Smooth muscle cell (in vitro differentiated cells): ENCODE data around the gene DCAF12. TPM values are rescaled to one million over a fixed set of nuclear protein-coding genes. Genes with fewer than 3 reads are reported as not detected.

Source experiments
- DNase-seq: peaks from one replicate; lab custom pipeline; 2025; ENCODE audit not compliant: unreplicated experiment; lab: John Stamatoyannopoulos, UW
- H2AFZ ChIP-seq: fragments of 200-600 bp; sonication (generic); 2 replicates; pipeline ENCODE4 v1.6.0; 2016; ENCODE audit warnings: antibody characterized with exemption, low read depth, mild to moderate bottlenecking
- H3F3A ChIP-seq: fragments of 200-600 bp; sonication (generic); 2 replicates; pipeline ENCODE4 v1.6.0; 2017; ENCODE audit warnings: antibody characterized with exemption, low read depth
- H3K27ac ChIP-seq: fragments of 200-600 bp; sonication (generic); 2 replicates; pipeline ENCODE4 v1.5.1; 2016; ENCODE audit warnings: low read depth, mild to moderate bottlenecking
- H3K27me3 ChIP-seq: fragments of 200-600 bp; sonication (generic); 2 replicates; pipeline ENCODE4 v1.6.1; 2016; ENCODE audit warnings: low read depth, mild to moderate bottlenecking
- H3K36me3 ChIP-seq: fragments of 200-600 bp; sonication (generic); 2 replicates; pipeline ENCODE4 v1.5.1; 2016; ENCODE audit warnings: low read depth
- H3K4me1 ChIP-seq: fragments of 200-600 bp; sonication (generic); 2 replicates; pipeline ENCODE4 v1.5.1; 2016; ENCODE audit warnings: low read depth
- H3K4me2 ChIP-seq: fragments of 200-600 bp; sonication (generic); 2 replicates; pipeline ENCODE4 v1.6.0; 2016; ENCODE audit warnings: mild to moderate bottlenecking
- H3K4me3 ChIP-seq: fragments of 200-600 bp; sonication (generic); 2 replicates; pipeline ENCODE4 v1.5.1; 2016; ENCODE audit warnings: mild to moderate bottlenecking
- H3K79me2 ChIP-seq: fragments of 200-600 bp; sonication (generic); 2 replicates; pipeline ENCODE4 v1.6.0; 2016; ENCODE audit warnings: low read depth, mild to moderate bottlenecking
- H3K9ac ChIP-seq: fragments of 200-600 bp; sonication (generic); 2 replicates; pipeline ENCODE4 v1.6.0; 2016; ENCODE audit warnings: low read depth
- H3K9me3 ChIP-seq: fragments of 200-600 bp; sonication (generic); replicated peaks from 2 replicates; pipeline ENCODE4 v1.5.1; 2016; ENCODE audit warnings: low read depth
- H4K20me1 ChIP-seq: fragments of 200-600 bp; sonication (generic); 2 replicates; pipeline ENCODE4 v1.6.0; 2016; ENCODE audit warnings: low read depth
- WGBS: methylation state at CpG from one replicate; pipeline ENCODE4 v1.1.7; 2016; ENCODE audit warnings: low lambda C conversion rate; 5-methylcytosine and 5-hydroxymethylcytosine counted together
- polyA plus RNA-seq: library from polyadenylated mRNA; unstranded; fragments of >200 nt; fragmentation: Nextera tagmentation; extraction: Ambion mirVana; gene quantifications from 2 replicates; pipeline ENCODE4 v1.2.1, GENCODE V29; 2016
- total RNA-seq: library from RNA; depleted of rRNA; stranded (reverse); fragments of >200 nt; gene quantifications from 2 replicates; pipeline ENCODE4 v1.2.3, GENCODE V29; 2014
- TF ChIP-seq, protein P1 (sequence below): fragments of 200-600 bp; sonication (generic); IDR thresholded peaks from 2 replicates; pipeline ENCODE4 v1.5.1; 2017; ENCODE audit warnings: borderline replicate concordance, mild to moderate bottlenecking, antibody characterized with exemption; ENCODE audit not compliant: insufficient read depth, poor library complexity, severe bottlenecking

The DCAF12 gene
- total and polyA plus RNA-seq, 2 experiments from 2014 or later, result 16.1 to 23.4 TPM

DNA sequence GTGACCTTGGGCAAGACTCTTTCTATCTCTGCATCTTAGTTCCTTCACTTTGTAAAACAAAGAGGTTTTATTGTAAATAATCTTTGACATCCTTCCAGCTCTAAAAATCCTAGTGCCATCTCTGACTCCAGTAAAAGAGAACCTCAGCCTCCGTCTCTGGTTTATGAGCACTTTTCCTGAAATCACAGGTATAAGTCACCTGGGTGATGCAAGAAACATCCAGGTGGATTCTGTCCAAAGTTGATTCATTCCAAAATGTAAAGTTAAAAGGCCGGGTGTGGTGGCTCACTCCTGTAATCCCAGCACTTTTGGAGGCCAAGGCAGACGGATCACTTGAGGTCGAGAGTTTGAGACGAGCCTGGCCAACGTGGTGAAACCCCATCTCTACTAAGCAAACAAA lies 56.7 kb downstream of the DCAF12 start:
- no peak overlapping the region for H3K27ac ChIP-seq
- no peaks in the 10 kb centered on the region for H3K79me2 ChIP-seq
- H3K36me3 ChIP-seq, result no peaks in the 10 kb centered on the region
- H3K9me3 ChIP-seq, result no peaks in the 10 kb centered on the region
- no peak overlapping the region for H3K4me2 ChIP-seq
- H3K9ac ChIP-seq, result no peak overlapping the region
- no peak overlapping the region for H3K4me3 ChIP-seq
- H3K4me1 ChIP-seq, result peaks cover 6% of the 10 kb centered on the region
- H3K27me3 ChIP-seq, result no peaks in the 10 kb centered on the region
- H2AFZ ChIP-seq, result no peak overlapping the region
- no peaks in the 10 kb centered on the region for H4K20me1 ChIP-seq
- TF ChIP-seq, protein P1, sequence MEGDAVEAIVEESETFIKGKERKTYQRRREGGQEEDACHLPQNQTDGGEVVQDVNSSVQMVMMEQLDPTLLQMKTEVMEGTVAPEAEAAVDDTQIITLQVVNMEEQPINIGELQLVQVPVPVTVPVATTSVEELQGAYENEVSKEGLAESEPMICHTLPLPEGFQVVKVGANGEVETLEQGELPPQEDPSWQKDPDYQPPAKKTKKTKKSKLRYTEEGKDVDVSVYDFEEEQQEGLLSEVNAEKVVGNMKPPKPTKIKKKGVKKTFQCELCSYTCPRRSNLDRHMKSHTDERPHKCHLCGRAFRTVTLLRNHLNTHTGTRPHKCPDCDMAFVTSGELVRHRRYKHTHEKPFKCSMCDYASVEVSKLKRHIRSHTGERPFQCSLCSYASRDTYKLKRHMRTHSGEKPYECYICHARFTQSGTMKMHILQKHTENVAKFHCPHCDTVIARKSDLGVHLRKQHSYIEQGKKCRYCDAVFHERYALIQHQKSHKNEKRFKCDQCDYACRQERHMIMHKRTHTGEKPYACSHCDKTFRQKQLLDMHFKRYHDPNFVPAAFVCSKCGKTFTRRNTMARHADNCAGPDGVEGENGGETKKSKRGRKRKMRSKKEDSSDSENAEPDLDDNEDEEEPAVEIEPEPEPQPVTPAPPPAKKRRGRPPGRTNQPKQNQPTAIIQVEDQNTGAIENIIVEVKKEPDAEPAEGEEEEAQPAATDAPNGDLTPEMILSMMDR, result no peak
- DNase-seq, result no peak
- 89% methylated on average over 6 of the region's 6 CpGs for WGBS
- H3F3A ChIP-seq, result peaks cover 4% of the 10 kb centered on the region

DNA sequence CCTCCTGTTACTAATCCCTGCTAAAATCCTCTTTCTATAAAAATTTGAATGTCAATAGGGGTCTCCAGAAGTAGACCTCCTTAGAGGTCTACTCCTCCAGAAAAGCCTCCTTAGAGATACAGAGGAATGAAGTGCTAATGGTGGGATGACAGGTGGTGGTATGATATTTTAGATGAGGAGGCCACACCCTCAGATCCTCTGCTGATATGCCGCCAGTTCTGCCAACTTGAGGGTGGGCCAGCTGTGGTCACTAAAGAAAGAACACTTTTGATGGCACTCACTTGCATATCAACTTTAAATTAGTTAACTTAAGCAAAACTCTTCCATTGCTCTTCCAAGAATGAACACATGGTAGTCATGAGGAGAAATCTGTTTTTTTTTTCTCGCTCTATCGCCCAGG lies 61.0 kb downstream of the DCAF12 start:
- no peak overlapping the region for H3K9ac ChIP-seq
- 95% methylated on average over 3 of the region's 3 CpGs for WGBS
- no peak overlapping the region for H3K27ac ChIP-seq
- no peak overlapping the region for H3K4me2 ChIP-seq
- H3F3A ChIP-seq, result no peaks in the 10 kb centered on the region
- H3K27me3 ChIP-seq, result no peaks in the 10 kb centered on the region
- no peaks in the 10 kb centered on the region for H3K36me3 ChIP-seq
- no peak overlapping the region for H2AFZ ChIP-seq
- no peak for DNase-seq
- no peaks in the 10 kb centered on the region for H3K79me2 ChIP-seq
- H3K4me3 ChIP-seq, result no peak overlapping the region
- no peaks in the 10 kb centered on the region for H4K20me1 ChIP-seq
- no peaks in the 10 kb centered on the region for H3K9me3 ChIP-seq
- TF ChIP-seq, protein P1, result no peak
- H3K4me1 ChIP-seq, result no peaks in the 10 kb centered on the region

DNA sequence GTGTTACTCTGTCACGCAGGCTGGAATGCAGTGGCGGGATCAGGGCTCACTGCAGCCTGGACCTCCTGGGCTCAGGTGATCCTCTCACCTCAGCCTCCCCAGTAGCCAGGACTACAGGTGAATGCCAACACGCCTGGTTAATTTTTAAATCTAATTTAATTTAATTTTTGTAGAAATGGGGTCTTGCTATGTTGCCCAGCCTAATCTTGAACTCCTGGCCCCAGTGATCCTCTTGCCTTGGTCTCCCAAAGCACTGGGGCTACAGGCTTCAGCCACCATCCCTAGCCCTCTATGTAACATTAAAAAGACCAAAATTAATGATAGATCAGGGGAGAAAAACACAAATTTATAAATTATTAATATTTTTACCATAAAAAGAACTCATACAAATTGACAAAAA lies 66.5 kb downstream of the DCAF12 start:
- H3K4me1 ChIP-seq, result no peaks in the 10 kb centered on the region
- no peaks in the 10 kb centered on the region for H3K36me3 ChIP-seq
- no peak overlapping the region for H3K4me2 ChIP-seq
- H3K4me3 ChIP-seq, result no peak overlapping the region
- WGBS, result 90% methylated on average over 3 of the region's 3 CpGs
- no peaks in the 10 kb centered on the region for H3K79me2 ChIP-seq
- no peaks in the 10 kb centered on the region for H3K27me3 ChIP-seq
- TF ChIP-seq, protein P1, result no peak
- no peaks in the 10 kb centered on the region for H3F3A ChIP-seq
- no peak overlapping the region for H2AFZ ChIP-seq
- no peak for DNase-seq
- H4K20me1 ChIP-seq, result no peaks in the 10 kb centered on the region
- H3K27ac ChIP-seq, result no peak overlapping the region
- no peaks in the 10 kb centered on the region for H3K9me3 ChIP-seq
- H3K9ac ChIP-seq, result no peak overlapping the region

DNA sequence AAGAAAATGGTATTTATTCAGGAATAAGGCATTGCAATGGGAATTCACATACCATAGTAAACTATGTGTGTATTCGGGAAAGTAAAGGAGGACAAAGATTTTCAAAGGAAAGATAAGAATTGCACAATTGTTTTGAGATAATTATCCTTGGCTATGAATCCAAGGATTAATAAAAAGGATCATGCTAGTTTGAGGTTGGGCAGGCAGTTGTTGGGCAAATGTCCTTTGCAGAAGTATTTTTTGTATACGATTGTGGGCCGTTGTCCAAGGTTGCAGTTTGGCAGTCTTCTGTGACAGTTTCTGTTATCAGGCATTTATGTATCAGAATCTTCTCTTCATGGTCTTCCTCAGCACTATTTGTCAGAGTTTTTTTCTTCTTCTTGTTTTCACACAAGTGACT lies 67.2 kb downstream of the DCAF12 start:
- Histone ChIP-seq H3K4me3 (no peak overlapping the region), H3K27ac (no peak overlapping the region), H2AFZ (no peak overlapping the region), H3K36me3 (no peaks in the 10 kb centered on the region), H3F3A (no peaks in the 10 kb centered on the region), H3K27me3 (no peaks in the 10 kb centered on the region), H3K9me3 (no peaks in the 10 kb centered on the region), H3K4me2 (no peak overlapping the region), H3K9ac (no peak overlapping the region), H4K20me1 (no peaks in the 10 kb centered on the region), H3K79me2 (no peaks in the 10 kb centered on the region), H3K4me1 (no peaks in the 10 kb centered on the region)
- no peak for DNase-seq
- TF ChIP-seq, protein P1, result no peak
- 82% methylated on average over 3 of the region's 3 CpGs for WGBS
